Colonic mucosa (tissue), 4 donors: ENCODE results near the gene C10orf90. TPM values are rescaled to one million over a fixed set of nuclear protein-coding genes. Genes with fewer than 3 reads are reported as not detected.

Experiments used
- DNase-seq: peaks from one replicate; pipeline ENCODE4 v3.0.0-alpha.2; 2020
- H3K27ac ChIP-seq: fragments of 200-600 bp; one replicate; pipeline ENCODE4 v1.8.0; 2021
- H3K27me3 ChIP-seq: fragments of 200-600 bp; one replicate; pipeline ENCODE4 v1.8.0; 2021
- H3K36me3 ChIP-seq: fragments of 200-600 bp; one replicate; pipeline ENCODE4 v1.8.0; 2021
- H3K4me1 ChIP-seq: fragments of 200-600 bp; one replicate; pipeline ENCODE4 v1.8.0; 2021; ENCODE audit warnings: mild to moderate bottlenecking
- H3K4me3 ChIP-seq: fragments of 200-600 bp; one replicate; pipeline ENCODE4 v1.8.0; 2021
- H3K9ac ChIP-seq, 2 donors: one replicate each; pipeline ENCODE4 v1.7.0; 2013; ENCODE audit warnings: control low read depth in 2 of 2, low read depth in 2 of 2, low read length in 2 of 2
- H3K9me3 ChIP-seq: fragments of 200-600 bp; one replicate; pipeline ENCODE4 v1.8.0; 2021
- CTCF ChIP-seq: fragments of 200-600 bp; IDR thresholded peaks from one replicate; pipeline ENCODE4 v1.8.0; 2022; ENCODE audit warnings: antibody characterized with exemption, mild to moderate bottlenecking
- intact Hi-C: fragments of 100-400 bp; cut with DNase I; formaldehyde crosslinking; loops from one replicate; pipeline ENCODE4 v1.14.1; 2022
- total RNA-seq, 2 donors: library from RNA; stranded (reverse); fragmentation: NEBNext Ultra II Directional in 1 of 2; extraction: Animal tissue kit (Norgen Biotek cat#: 25700) in 1 of 2; gene quantifications; one replicate each; pipeline ENCODE4 v1.2.1, GENCODE V29; 2021
- donor health status: healthy.
- donor health status: DM: no; HTN: no; CAD: no.
- donor health status: DM: no; HTN: no; CAD: no.

C10orf90 gene
- total RNA-seq, 2 donors from 2014 or later, result not detected

GRCh38 chr10:126423732-126424491 lies 246.6 kb downstream of the C10orf90 start:
- TF ChIP-seq CTCF, result no peak
- DNase-seq, result no peak
- intact Hi-C loops, result no loop called here

GRCh38 chr10:126422567-126422966 lies 247.9 kb downstream of the C10orf90 start:
- TF ChIP-seq CTCF, result no peak

More at GRCh38 chr10:126423732-126424491, 246.6 kb downstream of the C10orf90 start:
- H3K27me3 ChIP-seq, result no peaks in the 10 kb centered on the region
- H3K36me3 ChIP-seq, result no peaks in the 10 kb centered on the region
- no peak overlapping the region for H3K4me3 ChIP-seq
- no peak overlapping the region for H3K9ac ChIP-seq
- H3K9me3 ChIP-seq, result no peaks in the 10 kb centered on the region
- H3K27ac ChIP-seq, result no peak overlapping the region
- H3K4me1 ChIP-seq, result no peaks in the 10 kb centered on the region

GRCh38 chr10:126421756-126422256 lies 248.7 kb downstream of the C10orf90 start:
- no peak for DNase-seq
- Histone ChIP-seq H3K36me3 (no peaks in the 10 kb centered on the region), H3K4me3 (no peak overlapping the region), H3K27ac (no peak overlapping the region), H3K9ac (no peak overlapping the region), H3K4me1 (no peaks in the 10 kb centered on the region), H3K9me3 (no peaks in the 10 kb centered on the region), H3K27me3 (no peaks in the 10 kb centered on the region)
- intact Hi-C loops, result no loop called here
- TF ChIP-seq CTCF, result no peak

More at GRCh38 chr10:126422567-126422966, 247.9 kb downstream of the C10orf90 start:
- Histone ChIP-seq H3K27me3 (no peaks in the 10 kb centered on the region), H3K36me3 (no peaks in the 10 kb centered on the region), H3K4me3 (no peak overlapping the region), H3K4me1 (no peaks in the 10 kb centered on the region), H3K9ac (no peak overlapping the region), H3K27ac (no peak overlapping the region), H3K9me3 (no peaks in the 10 kb centered on the region)
- DNase-seq, result no peak
- intact Hi-C loops, result no loop called here

DNA sequence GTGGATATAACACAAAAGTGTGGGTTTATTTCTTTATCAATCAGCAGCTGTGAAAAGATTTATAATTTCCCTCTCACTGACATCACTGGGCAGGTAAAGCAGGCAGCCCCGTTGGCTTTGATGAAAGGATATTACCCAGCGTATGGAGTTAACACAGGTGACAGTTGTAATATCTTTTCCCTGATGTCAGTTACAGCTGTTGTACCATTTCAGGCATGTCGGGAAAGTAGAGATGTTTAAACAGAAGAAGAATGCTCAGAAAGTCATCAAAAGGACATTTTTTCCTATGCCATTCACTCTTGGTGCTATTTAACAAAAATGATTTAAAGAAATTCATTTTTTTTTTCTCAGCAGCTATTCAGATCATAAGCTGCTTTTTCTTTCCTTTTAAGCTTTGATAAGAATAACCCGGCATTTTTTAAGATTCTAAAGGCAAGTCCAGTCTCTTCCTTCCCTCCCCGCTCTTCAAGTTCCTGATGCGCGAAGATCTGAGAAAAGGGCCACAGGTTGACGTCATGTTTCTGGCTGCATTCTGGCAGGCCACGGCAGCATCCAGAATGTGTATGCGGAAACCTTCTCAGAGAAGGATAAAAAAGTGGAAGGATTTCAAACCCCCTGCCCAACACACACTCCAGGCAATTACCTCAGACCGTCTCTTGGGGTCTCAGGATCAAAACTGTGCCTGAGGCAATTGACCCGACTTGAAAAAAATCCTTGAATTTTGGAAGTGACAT lies 249.8 kb downstream of the C10orf90 start:
- H3K9ac ChIP-seq, result no peak overlapping the region
- DNase-seq, result no peak
- no peaks in the 10 kb centered on the region for H3K27me3 ChIP-seq
- intact Hi-C loops, result no loop called here
- no peak for TF ChIP-seq CTCF
- H3K9me3 ChIP-seq, result no peaks in the 10 kb centered on the region
- H3K4me1 ChIP-seq, result no peaks in the 10 kb centered on the region
- no peaks in the 10 kb centered on the region for H3K36me3 ChIP-seq
- H3K4me3 ChIP-seq, result no peak overlapping the region
- H3K27ac ChIP-seq, result no peak overlapping the region

- H3K27me3 ChIP-seq, result no peaks in the 10 kb centered on the region
- no peak overlapping the region for H3K4me3 ChIP-seq
- H3K4me1 ChIP-seq, result no peaks in the 10 kb centered on the region
- no peak for TF ChIP-seq CTCF
- H3K27ac ChIP-seq, result no peak overlapping the region
- H3K9me3 ChIP-seq, result no peaks in the 10 kb centered on the region
- DNase-seq, result no peak
- intact Hi-C loops, result no loop called here
- no peak overlapping the region for H3K9ac ChIP-seq
- H3K36me3 ChIP-seq, result no peaks in the 10 kb centered on the region
These were observed 253.2 kb downstream of the C10orf90 start for GRCh38 chr10:126417220-126417825.
